Lung (tissue), 12 donors: ENCODE results near the gene TPMT. TPM values are rescaled to one million over a fixed set of nuclear protein-coding genes. Genes with fewer than 3 reads are reported as not detected.

Experiments used
- ATAC-seq: fragments of 200-7000 bp; cut with Tn5 transposase; one replicate; pipeline ENCODE4 v1.9.1; 2020; ENCODE audit warnings: moderate number of reproducible peaks; ENCODE audit not compliant: insufficient read depth, low FRiP score
- DNase-seq, 3 donors: peaks; one replicate each; pipeline ENCODE4 v3.0.0-alpha.2; 2013 to 2017
- H3K27ac ChIP-seq, 2 donors: one replicate each; pipeline ENCODE4 v1.5.1; 2013; ENCODE audit warnings: mild to moderate bottlenecking in 2 of 2, moderate library complexity in 2 of 2, control low read depth in 1 of 2, inconsistent platforms in 1 of 2, low read depth in 1 of 2, low read length in 1 of 2
- H3K27me3 ChIP-seq, 3 donors: one replicate each; pipeline ENCODE4 v1.5.1; 2013; ENCODE audit warnings: low read length in 2 of 3; ENCODE audit not compliant: control insufficient read depth in 3 of 3, insufficient read depth in 3 of 3
- H3K36me3 ChIP-seq, 4 donors: one replicate each; pipeline ENCODE4 v1.5.1; 2013; ENCODE audit warnings: low read length in 4 of 4, mild to moderate bottlenecking in 1 of 4, moderate library complexity in 1 of 4; ENCODE audit not compliant: control insufficient read depth in 4 of 4, insufficient read depth in 4 of 4
- H3K4me1 ChIP-seq, 5 donors: one replicate each; pipeline ENCODE4 v1.5.1; 2013; ENCODE audit warnings: low read length in 5 of 5, mild to moderate bottlenecking in 2 of 5, moderate library complexity in 1 of 5; ENCODE audit not compliant: control insufficient read depth in 5 of 5, insufficient read depth in 5 of 5
- H3K4me3 ChIP-seq: one replicate; pipeline ENCODE4 v1.5.1; 2013; ENCODE audit warnings: mild to moderate bottlenecking, control low read depth, moderate library complexity
- H3K9ac ChIP-seq, 2 donors: one replicate each; pipeline ENCODE4 v1.5.1; 2013; ENCODE audit warnings: low read length in 2 of 2, control low read depth in 1 of 2; ENCODE audit not compliant: insufficient read depth in 1 of 2
- H3K9me3 ChIP-seq, 4 donors: one replicate each; pipeline ENCODE4 v1.5.1; 2013; ENCODE audit warnings: low read length in 3 of 4, mild to moderate bottlenecking in 1 of 4, moderate library complexity in 1 of 4; ENCODE audit not compliant: control insufficient read depth in 4 of 4, insufficient read depth in 3 of 4
- WGBS, 2 donors: extraction: QIAGEN DNeasy Blood & Tissue Kit; methylation state at CpG; one replicate each; pipeline ENCODE4 v1.1.7; 2013; 5-methylcytosine and 5-hydroxymethylcytosine counted together
- polyA plus RNA-seq, 2 donors: library from polyadenylated mRNA; stranded (reverse); fragments of 200-250 nt; gene quantifications; one replicate each; pipeline ENCODE4 v1.2.1, GENCODE V29; 2013
- total RNA-seq, 2 donors: library from RNA; depleted of rRNA in 1 of 2; stranded (reverse); fragments of >200 nt in 1 of 2; gene quantifications; one replicate each; pipeline ENCODE4 v1.2.1, GENCODE V29; 2014 to 2021
- TF ChIP-seq, protein P1 (sequence below): IDR thresholded peaks from 2 replicates; pipeline ENCODE4 v1.5.1; 2012; ENCODE audit warnings: mild to moderate bottlenecking; ENCODE audit errors: control extremely low read depth, extremely low read depth
- donor health status: control.
- donor health status: control.
- donor health status: Bipolar disorder and iron deficiency.
- donor health status: healthy.
- donor health status: DM: yes; HTN: yes; CAD: no.

Gene TPMT
- total and polyA plus RNA-seq, 4 donors: 9.6 to 17.6 (median 13.8) TPM

- H3K36me3 ChIP-seq: no peaks in the 10 kb centered on the region
- no peak for DNase-seq
- ATAC-seq: no peak
- no peak overlapping the region for H3K9ac ChIP-seq
- 83 to 91% methylated on average over 3 of the region's 3 CpGs for WGBS, 2 donors
- TF ChIP-seq, protein P1, sequence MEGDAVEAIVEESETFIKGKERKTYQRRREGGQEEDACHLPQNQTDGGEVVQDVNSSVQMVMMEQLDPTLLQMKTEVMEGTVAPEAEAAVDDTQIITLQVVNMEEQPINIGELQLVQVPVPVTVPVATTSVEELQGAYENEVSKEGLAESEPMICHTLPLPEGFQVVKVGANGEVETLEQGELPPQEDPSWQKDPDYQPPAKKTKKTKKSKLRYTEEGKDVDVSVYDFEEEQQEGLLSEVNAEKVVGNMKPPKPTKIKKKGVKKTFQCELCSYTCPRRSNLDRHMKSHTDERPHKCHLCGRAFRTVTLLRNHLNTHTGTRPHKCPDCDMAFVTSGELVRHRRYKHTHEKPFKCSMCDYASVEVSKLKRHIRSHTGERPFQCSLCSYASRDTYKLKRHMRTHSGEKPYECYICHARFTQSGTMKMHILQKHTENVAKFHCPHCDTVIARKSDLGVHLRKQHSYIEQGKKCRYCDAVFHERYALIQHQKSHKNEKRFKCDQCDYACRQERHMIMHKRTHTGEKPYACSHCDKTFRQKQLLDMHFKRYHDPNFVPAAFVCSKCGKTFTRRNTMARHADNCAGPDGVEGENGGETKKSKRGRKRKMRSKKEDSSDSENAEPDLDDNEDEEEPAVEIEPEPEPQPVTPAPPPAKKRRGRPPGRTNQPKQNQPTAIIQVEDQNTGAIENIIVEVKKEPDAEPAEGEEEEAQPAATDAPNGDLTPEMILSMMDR: no peak
- H3K4me3 ChIP-seq: no peak overlapping the region
- no peak overlapping the region for H3K27ac ChIP-seq
- H3K9me3 ChIP-seq: no peaks in the 10 kb centered on the region
- H3K4me1 ChIP-seq: no peaks in the 10 kb centered on the region
- no peaks in the 10 kb centered on the region for H3K27me3 ChIP-seq
Observed at GRCh38 chr6:18100296-18100695, 54.6 kb downstream of the TPMT start.

GRCh38 chr6:18099511-18099910 is 55.4 kb downstream of the TPMT start:
- no peak for ATAC-seq
- Histone ChIP-seq H3K9me3 (no peaks in the 10 kb centered on the region), H3K9ac (no peak overlapping the region), H3K27ac (no peak overlapping the region), H3K27me3 (no peaks in the 10 kb centered on the region), H3K4me3 (no peak overlapping the region), H3K36me3 (no peaks in the 10 kb centered on the region), H3K4me1 (no peaks in the 10 kb centered on the region)
- WGBS, 2 donors: 69 to 80% methylated on average over 2 of the region's 2 CpGs
- no peak for DNase-seq
- TF ChIP-seq, protein P1: no peak

- H3K27ac ChIP-seq: no peak overlapping the region
- H3K4me1 ChIP-seq: no peaks in the 10 kb centered on the region
- H3K9me3 ChIP-seq: no peaks in the 10 kb centered on the region
- H3K4me3 ChIP-seq: no peak overlapping the region
- H3K9ac ChIP-seq: no peak overlapping the region
- ATAC-seq (no peak), DNase-seq (no peak)
- TF ChIP-seq, protein P1: no peak
- H3K27me3 ChIP-seq: no peaks in the 10 kb centered on the region
- WGBS, 2 donors: 86 to 95% methylated on average over 3 of the region's 3 CpGs
- no peaks in the 10 kb centered on the region for H3K36me3 ChIP-seq
Observed at GRCh38 chr6:18096423-18096822, 58.5 kb downstream of the TPMT start.

DNA sequence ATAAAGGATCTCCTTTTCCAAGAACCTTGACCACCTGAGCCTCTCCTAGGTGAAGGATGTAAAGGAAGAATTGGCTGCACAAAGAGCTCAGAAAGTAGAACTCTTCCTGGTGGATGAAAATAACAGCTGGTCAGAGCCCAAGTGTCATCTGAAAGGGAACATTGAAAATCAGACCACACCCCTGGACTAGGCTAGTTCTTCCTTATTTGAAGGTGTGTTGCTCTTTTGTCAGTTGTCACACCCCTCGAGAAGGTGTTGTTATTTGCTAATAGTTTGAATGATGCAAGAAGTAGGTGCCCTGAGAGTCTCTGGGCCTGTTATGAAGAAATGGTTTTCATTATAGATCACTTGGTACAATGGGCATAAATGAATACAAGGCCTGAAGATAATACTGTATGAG is 63.5 kb downstream of the TPMT start:
- Histone ChIP-seq H3K27me3 (no peaks in the 10 kb centered on the region), H3K9ac (no peak overlapping the region), H3K27ac (no peak overlapping the region), H3K36me3 (no peaks in the 10 kb centered on the region), H3K4me3 (no peak overlapping the region), H3K9me3 (no peaks in the 10 kb centered on the region), H3K4me1 (no peaks in the 10 kb centered on the region)
- TF ChIP-seq, protein P1: no peak
- WGBS, 2 donors: 68 to 76% methylated on average over 1 of the region's 1 CpG
- DNase-seq (no peak), ATAC-seq (no peak)
